ENCODE data around the gene LRP1. TPM values are rescaled to one million over a fixed set of nuclear protein-coding genes. Genes with fewer than 3 reads are reported as not detected.

LRP1 gene
- total RNA-seq (2012; rRNA removed) (73.1 and 75.5 TPM in 2 replicates), polyA plus RNA-seq (2012; rRNA removed) (142 and 155 TPM in 2 replicates), Bru-seq, nascent RNA (percentile 92 among the genes with signal in this experiment), BruChase-seq, experiment 1, labeled RNA remaining after a 6-hour chase (percentile 97 among the genes with signal in this experiment), BruChase-seq, experiment 2, labeled RNA remaining after a 2-hour chase (percentile 97 among the genes with signal in this experiment)
- 119 and 250 TPM in 2 replicates for polyA plus RNA-seq (2012; cell fraction: cytosol; rRNA removed)
- polyA plus RNA-seq (2012; cell fraction: nucleus; rRNA removed; ENCODE audit: low replicate concordance), result 252 and 565 TPM in 2 replicates
- long read RNA-seq, partial matches to known transcripts, result 164 of 184 reads
- long read RNA-seq, other reads (novel, unspliced or antisense), result 20 of 184 reads

DNA sequence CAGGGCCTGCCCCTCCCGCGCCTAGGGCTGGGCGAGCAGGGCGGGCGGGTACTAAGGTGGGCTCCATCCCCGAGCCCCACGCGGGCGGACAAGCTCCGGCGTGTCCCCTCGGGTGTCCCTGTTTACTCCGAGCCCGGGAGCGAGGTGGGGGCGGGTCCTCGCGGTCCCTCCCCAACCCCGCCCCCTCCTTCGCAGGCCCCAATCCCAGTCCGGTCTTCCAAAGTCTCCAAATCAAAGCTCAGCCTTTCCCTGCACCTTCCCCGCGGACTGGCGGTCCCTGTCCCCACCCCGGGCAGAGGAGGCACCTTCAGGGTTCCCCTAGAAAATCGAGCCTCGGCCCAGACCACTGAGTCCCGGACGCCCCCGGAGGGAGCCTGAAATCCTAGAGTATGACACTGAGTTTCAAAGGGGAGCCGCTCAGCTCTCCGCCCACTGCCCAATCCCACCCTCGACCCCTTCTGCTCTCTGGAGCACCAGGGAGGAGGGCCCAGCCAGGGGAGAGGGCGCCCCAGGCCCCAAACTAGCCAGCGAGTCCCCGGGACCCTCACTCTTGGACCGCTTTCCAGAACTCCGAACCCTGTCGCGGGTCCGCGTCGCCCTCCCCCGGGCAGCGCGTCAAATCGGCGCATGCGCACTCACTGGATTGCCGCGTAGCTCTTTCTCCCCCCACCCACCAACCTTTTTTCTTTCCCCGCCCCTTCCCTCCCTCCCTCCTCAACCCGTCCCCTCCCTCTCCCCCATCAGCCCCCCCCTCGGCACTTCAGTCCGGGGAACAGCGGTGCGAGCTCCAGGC, at the start of gene LRP1:
Gene LRP1, plus strand, starts transcription at position 758 of the 793 bp plus-strand sequence. CDS start 482 bp downstream, outside the sequence.
- Histone ChIP-seq H3K27me3 (ENCODE audit: control insufficient read depth, insufficient read depth, low read length) (no peaks in the 10 kb centered on the region), H3K4me3 (ENCODE audit: insufficient read depth, low read depth, low read length) (peak within 1 kb of the TSS; percentile 90), H3K27ac (ENCODE audit: insufficient read depth, low read length) (peak within 1 kb of the TSS; percentile 100), H2BK120ac (ENCODE audit: low read depth, low read length) (peak within 1 kb of the TSS; percentile 63; the same call in 1 of the 2 replicates), H3K9me3 (ENCODE audit: control insufficient read depth, insufficient read depth, low read length) (no peaks in the 10 kb centered on the region; the same call in 1 of the 2 replicates), H4K20me1 (ENCODE audit: insufficient read depth, low read length) (peaks cover 34% of the 10 kb centered on the region), H3K56ac (ENCODE audit: extremely low read depth, insufficient read depth, low read length) (peak within 1 kb of the TSS; percentile 86), H3K18ac (ENCODE audit: low read depth, low read length) (peak within 1 kb of the TSS; percentile 93), H2AK5ac (ENCODE audit: low read depth, low read length) (peak within 1 kb of the TSS; percentile 98), H2BK20ac (ENCODE audit: low read depth, low read length) (0 out of 2 replicates have a peak within 1 kb of the TSS, but pooled peaks have one; percentile 10), H3K4ac (ENCODE audit: low read depth, low read length) (peak within 1 kb of the TSS; percentile 97), H2AK9ac (replicated peaks; ENCODE audit: low read depth, low read length, poor library complexity) (peak within 1 kb of the TSS; percentile 98), H4K5ac (ENCODE audit: low read depth, low read length) (peak within 1 kb of the TSS; percentile 68), H2BK15ac (ENCODE audit: low read depth, low read length) (peak within 1 kb of the TSS; percentile 18; the same call in 1 of the 3 replicates), H2BK5ac (ENCODE audit: low read depth, low read length, poor library complexity, severe bottlenecking) (peak within 1 kb of the TSS; percentile 97), H3K79me1 (ENCODE audit: low read depth in 1 of 2, low read length in 2 of 2) (peaks cover 13 to 37% of the 10 kb centered on the region in 2 experiments; a peak in 3 of 4 replicates), H4K91ac (ENCODE audit: insufficient read depth, low read depth, low read length) (peak within 1 kb of the TSS; percentile 88), H3K9ac (ENCODE audit: low read depth, low read length) (peak within 1 kb of the TSS; percentile 99), H3K9me1 (ENCODE audit: insufficient read depth, low read length) (peaks cover 11% of the 10 kb centered on the region), H3K4me2 (ENCODE audit: low read depth, low read length) (peak within 1 kb of the TSS; percentile 72), H2AFZ (replicated peaks; ENCODE audit: low read length, poor library complexity) (peak within 1 kb of the TSS; percentile 97), H3K36me3 (ENCODE audit: control insufficient read depth, insufficient read depth, low read length) (peaks cover 12% of the 10 kb centered on the region; the same call in 1 of the 2 replicates), H4K8ac (ENCODE audit: low read depth in 2 of 2, low read length in 2 of 2) (peak within 1 kb of the TSS; percentile 90 to 92), H3K23ac (ENCODE audit: low read depth, low read length) (peak within 1 kb of the TSS; percentile 98), H3K4me1 (ENCODE audit: control insufficient read depth, insufficient read depth, low read length) (peaks cover 18% of the 10 kb centered on the region), H3K14ac (replicated peaks; ENCODE audit: low read depth, low read length) (peak within 1 kb of the TSS; percentile 98)
- intact Hi-C loops (cut with micrococcal nuclease) (loop anchor here (2.0 kb wide), 1 partner anchor 21 kb away; no protein-coding TSS in a partner anchor), in situ Hi-C loops (cut with MboI; ENCODE audit: low sequenced_read_pairs) (no loop called here), dilution Hi-C loops (cut with HindIII; ENCODE audit: low sequenced_read_pairs, unreplicated experiment) (no loop called here)
- CTCF ChIA-PET, result interaction anchor here (1.0 to 1.7 kb wide), 4 partner anchors 16 to 47 kb away, joined by 3 to 7 read pairs (median 4); partner anchors contain the start of gene STAT6
- POLR2A ChIA-PET (ENCODE audit: unreplicated experiment), result interaction anchor here (0.5 to 2.1 kb wide), 8 partner anchors 11 to 55 kb away, joined by 3 to 12 read pairs (median 4); partner anchors contain the start of gene STAT6
- 0% methylated on average over 32 of the region's 57 CpGs; no CpG with 5 or more reads in 1 of the 2 experiments for WGBS, 2 experiments (ENCODE audit: extremely low coverage in 2 of 2, insufficient read length in 1 of 2)
- TF ChIP-seq POLR2A (IDR thresholded peaks at IDR 0.05; ENCODE audit: low read depth, low read length), result no peak
- TF ChIP-seq NFE2L2 (IDR thresholded peaks at IDR 0.05; ENCODE audit: low read depth, low read length), result no peak
- TF ChIP-seq, protein P1, sequence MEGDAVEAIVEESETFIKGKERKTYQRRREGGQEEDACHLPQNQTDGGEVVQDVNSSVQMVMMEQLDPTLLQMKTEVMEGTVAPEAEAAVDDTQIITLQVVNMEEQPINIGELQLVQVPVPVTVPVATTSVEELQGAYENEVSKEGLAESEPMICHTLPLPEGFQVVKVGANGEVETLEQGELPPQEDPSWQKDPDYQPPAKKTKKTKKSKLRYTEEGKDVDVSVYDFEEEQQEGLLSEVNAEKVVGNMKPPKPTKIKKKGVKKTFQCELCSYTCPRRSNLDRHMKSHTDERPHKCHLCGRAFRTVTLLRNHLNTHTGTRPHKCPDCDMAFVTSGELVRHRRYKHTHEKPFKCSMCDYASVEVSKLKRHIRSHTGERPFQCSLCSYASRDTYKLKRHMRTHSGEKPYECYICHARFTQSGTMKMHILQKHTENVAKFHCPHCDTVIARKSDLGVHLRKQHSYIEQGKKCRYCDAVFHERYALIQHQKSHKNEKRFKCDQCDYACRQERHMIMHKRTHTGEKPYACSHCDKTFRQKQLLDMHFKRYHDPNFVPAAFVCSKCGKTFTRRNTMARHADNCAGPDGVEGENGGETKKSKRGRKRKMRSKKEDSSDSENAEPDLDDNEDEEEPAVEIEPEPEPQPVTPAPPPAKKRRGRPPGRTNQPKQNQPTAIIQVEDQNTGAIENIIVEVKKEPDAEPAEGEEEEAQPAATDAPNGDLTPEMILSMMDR (conservative IDR thresholded peaks at IDR 0.05; ENCODE audit: low read depth, low read length), result no peak
- peak; percentile 67; the same call in 1 of the 2 replicates for TF ChIP-seq MAZ (IDR thresholded peaks at IDR 0.05; ENCODE audit: borderline replicate concordance, low read depth, low read length)
- TF ChIP-seq SMC3 (IDR thresholded peaks at IDR 0.05; ENCODE audit: low read depth, low read length), result no peak
- no peak for TF ChIP-seq FOS (IDR thresholded peaks at IDR 0.05; ENCODE audit: low read depth, low read length)
- TF ChIP-seq RFX5 (IDR thresholded peaks at IDR 0.05; ENCODE audit: low read depth, low read length), result no peak
- no peak for TF ChIP-seq CEBPB (IDR thresholded peaks at IDR 0.05; ENCODE audit: low read depth, low read length)
- peak; percentile 27; the same call in 1 of the 2 replicates for TF ChIP-seq MXI1 (IDR thresholded peaks at IDR 0.05; ENCODE audit: borderline replicate concordance, low read depth, low read length)
- no peak for TF ChIP-seq RAD21 (IDR thresholded peaks at IDR 0.05; ENCODE audit: low read length)
- TF ChIP-seq MAFK (IDR thresholded peaks at IDR 0.05; ENCODE audit: low read depth, low read length), result no peak
- peak; percentile 82 for DNase-seq
- ATAC-seq (ENCODE audit: low read depth), result peak; percentile 69
- BruUV-seq (replicated peaks), result no TSS peak

All from IMR-90 (cell line).